ENCODE measurements around the gene PCDHA6.
A peak's percentile ranks its signal among the peaks of the same experiment; 100 is the strongest.
"Not testable (repeated sequence)": the region's sequence is repeated elsewhere in the genome, so short reads cannot be mapped to it uniquely, and the experiment has no call there.

PCDHA6 gene

GRCh38 chr5:140821375-140822280 is 6.1 kb upstream of the PCDHA6 start, which contains the start of gene PCDHA5:
PCDHA5 (plus strand) TSS chr5:140821613.
- DNase-seq, result peak; percentile 34

DNA sequence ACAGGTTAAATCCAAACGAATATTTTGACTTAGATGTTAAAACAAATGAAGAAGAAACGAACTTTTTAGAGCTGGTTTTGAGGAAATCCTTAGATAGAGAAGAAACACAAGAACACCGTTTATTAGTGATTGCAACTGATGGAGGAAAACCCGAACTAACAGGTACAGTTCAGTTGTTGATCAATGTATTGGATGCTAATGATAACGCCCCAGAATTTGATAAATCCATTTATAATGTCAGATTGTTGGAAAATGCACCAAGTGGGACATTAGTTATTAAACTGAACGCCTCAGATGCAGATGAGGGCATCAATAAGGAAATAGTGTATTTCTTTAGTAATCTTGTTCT is 5.5 kb upstream of the PCDHA6 start:
- DNase-seq, result no peak

- DNase-seq, result not testable (repeated sequence)
These were observed 4.8 kb upstream of the PCDHA6 start for GRCh38 chr5:140822969-140823368.

DNA sequence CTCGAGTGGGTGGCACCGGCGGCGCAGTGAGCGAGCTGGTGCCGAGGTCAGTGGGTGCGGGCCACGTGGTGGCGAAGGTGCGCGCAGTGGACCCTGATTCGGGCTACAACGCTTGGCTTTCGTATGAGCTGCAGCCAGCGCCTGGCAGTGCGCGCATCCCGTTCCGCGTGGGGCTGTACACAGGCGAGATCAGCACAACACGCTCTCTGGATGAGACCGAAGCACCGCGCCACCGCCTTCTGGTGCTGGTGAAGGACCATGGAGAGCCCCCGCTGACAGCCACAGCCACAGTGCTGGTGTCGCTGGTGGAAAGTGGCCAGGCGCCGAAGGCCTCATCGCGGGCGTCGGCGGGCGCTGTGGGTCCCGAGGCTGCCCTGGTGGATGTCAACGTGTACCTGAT is 4.3 kb upstream of the PCDHA6 start:
- no peak for DNase-seq

GRCh38 chr5:140828362-140828737 is 590 bp downstream of the PCDHA6 start:
- DNase-seq, result no peak

GRCh38 chr5:140829511-140830501 is 2.0 kb downstream of the PCDHA6 start:
- not testable (repeated sequence) for DNase-seq

- DNase-seq, result no peak
These were observed 6.2 kb downstream of the PCDHA6 start, which contains the start of gene PCDHA7 for GRCh38 chr5:140833993-140834392. PCDHA7 (plus strand) TSS chr5:140834269; CDS start chr5:140834384, 115 bp downstream.

- DNase-seq, result not testable (repeated sequence)
These were observed 6.8 kb downstream of the PCDHA6 start for GRCh38 chr5:140834439-140835008.

DNA sequence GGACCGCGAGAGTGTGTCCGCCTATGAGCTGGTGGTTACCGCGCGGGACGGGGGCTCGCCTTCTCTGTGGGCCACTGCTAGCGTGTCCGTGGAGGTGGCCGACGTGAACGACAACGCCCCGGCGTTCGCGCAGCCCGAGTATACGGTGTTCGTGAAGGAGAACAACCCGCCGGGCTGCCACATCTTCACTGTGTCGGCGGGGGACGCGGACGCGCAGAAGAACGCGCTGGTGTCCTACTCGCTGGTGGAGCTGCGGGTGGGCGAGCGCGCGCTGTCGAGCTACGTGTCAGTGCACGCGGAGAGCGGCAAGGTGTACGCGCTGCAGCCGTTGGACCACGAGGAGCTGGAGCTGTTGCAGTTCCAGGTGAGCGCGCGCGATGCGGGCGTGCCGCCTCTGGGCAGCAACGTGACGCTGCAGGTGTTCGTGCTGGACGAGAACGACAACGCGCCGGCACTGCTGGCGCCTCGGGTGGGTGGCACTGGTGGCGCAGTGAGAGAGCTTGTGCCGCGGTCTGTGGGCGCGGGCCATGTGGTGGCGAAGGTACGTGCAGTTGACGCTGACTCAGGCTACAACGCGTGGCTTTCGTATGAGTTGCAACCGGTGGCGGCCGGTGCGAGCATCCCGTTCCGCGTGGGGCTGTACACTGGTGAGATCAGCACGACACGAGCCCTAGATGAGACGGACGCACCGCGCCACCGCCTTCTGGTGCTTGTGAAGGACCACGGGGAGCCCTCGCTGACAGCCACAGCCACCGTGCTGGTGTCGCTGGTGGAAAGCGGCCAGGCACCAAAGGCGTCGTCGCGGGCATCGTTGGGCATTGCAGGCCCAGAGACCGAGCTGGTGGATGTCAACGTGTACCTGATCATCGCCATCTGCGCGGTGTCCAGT is 8.1 kb downstream of the PCDHA6 start:
- no peak for DNase-seq

GRCh38 chr5:140840978-140841962 is 13.5 kb downstream of the PCDHA6 start, which contains the start of gene PCDHA8:
PCDHA8 (plus strand) TSS chr5:140841187; CDS start chr5:140841322, 135 bp downstream.
- DNase-seq, result no peak

DNA sequence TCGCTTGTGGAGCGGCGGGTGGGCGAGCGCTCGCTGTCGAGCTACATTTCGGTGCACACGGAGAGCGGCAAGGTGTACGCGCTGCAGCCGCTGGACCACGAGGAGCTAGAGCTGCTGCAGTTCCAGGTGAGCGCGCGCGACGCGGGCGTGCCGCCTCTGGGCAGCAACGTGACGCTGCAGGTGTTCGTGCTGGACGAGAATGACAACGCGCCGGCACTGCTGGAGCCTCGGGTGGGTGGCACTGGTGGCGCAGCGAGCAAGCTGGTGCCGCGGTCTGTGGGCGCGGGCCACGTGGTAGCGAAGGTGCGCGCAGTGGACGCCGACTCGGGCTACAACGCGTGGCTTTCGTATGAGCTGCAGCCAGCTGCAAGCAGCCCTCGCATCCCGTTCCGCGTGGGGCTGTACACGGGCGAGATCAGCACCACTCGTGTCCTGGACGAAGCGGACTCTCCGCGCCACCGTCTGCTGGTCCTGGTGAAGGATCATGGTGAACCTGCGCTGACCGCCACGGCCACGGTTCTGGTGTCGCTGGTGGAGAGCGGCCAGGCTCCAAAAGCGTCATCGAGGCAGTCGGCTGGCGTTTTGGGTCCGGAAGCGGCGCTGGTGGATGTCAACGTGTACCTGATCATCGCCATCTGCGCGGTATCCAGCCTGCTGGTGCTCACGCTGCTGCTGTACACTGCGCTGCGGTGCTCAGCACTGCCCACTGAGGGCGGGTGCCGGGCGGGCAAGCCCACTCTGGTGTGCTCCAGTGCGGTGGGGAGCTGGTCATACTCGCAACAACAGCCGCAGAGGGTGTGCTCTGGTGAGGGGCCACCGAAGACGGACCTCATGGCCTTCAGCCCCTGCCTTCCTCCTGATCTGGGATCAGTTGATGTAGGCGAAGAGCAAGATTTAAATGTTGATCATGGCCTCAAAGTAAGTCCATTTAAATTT is 15.3 kb downstream of the PCDHA6 start:
- DNase-seq, result no peak

DNA sequence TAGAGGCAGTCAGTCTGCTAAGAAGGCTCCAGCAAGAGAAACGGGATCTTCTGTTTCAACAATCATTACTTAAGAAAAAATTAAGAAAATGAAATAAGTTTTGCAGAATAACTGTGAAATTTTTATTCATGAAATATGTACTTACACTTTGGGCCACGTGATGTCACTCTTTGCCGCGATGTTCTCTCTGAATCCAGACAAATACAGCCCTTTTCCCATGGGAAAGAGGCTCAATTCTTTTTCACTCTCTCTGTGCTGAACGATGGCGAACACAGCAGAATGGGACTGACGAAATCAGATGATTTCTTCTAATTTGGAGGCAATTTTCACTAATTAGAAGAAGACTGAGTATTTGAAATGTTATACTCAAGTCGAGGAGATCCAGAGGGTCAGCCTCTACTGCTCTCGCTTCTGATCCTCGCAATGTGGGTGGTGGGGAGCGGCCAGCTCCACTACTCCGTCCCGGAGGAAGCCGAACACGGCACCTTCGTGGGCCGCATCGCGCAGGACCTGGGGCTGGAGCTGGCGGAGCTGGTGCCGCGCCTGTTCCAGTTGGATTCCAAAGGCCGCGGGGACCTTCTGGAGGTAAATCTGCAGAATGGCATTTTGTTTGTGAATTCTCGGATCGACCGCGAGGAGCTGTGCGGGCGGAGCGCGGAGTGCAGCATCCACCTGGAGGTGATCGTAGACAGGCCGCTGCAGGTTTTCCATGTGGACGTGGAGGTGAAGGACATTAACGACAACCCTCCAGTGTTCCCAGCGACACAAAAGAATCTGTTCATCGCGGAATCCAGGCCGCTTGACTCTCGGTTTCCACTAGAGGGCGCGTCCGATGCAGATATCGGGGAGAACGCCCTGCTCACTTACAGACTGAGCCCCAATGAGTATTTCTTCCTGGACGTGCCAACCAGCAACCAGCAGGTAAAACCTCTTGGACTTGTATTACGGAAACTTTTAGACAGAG is 20.7 kb downstream of the PCDHA6 start, which contains the start of gene PCDHA9:
Gene PCDHA9 (plus strand): TSS at position 244 of the 964 bp plus-strand sequence. CDS start 114 bp downstream, at position 358.
- DNase-seq, result peak; percentile 34

- DNase-seq, result not testable (repeated sequence)
These were observed 22.3 kb downstream of the PCDHA6 start for GRCh38 chr5:140849831-140850634.

GRCh38 chr5:140855772-140856674 is 28.3 kb downstream of the PCDHA6 start, which contains the start of gene PCDHA10:
PCDHA10 (plus strand) TSS chr5:140855897; CDS start chr5:140856049, 152 bp downstream.
- DNase-seq, result no peak

DNA sequence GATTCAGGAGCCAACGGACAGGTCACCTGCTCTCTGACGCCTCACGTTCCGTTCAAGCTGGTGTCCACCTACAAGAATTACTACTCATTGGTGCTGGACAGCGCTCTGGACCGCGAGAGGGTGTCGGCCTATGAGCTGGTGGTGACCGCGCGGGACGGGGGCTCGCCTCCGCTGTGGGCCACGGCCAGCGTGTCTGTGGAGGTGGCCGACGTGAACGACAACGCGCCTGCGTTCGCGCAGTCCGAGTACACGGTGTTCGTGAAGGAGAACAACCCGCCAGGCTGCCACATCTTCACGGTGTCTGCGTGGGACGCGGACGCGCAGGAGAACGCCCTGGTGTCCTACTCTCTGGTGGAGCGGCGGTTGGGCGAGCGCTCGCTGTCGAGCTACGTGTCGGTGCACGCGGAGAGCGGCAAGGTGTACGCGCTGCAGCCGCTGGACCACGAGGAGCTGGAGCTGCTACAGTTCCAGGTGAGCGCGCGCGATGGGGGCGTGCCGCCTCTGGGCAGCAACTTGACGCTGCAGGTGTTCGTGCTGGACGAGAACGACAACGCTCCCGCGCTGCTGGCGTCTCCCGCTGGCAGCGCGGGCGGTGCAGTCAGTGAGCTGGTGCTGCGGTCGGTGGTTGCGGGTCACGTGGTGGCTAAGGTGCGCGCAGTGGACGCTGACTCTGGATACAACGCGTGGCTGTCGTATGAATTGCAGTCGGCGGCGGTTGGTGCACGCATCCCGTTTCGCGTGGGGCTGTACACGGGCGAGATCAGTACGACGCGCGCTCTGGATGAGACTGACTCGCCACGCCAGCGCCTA is 29.6 kb downstream of the PCDHA6 start:
- no peak for DNase-seq

Data from NCI-H1436 treated with DMSO at 0.1 percent for 48 hours (cell line).